ENCODE data around the gene LINC01488. TPM values are rescaled to one million over a fixed set of nuclear protein-coding genes. Genes with fewer than 3 reads are reported as not detected.
A peak's percentile ranks its signal among the peaks of the same experiment; 100 is the strongest.

LINC01488 gene
- total RNA-seq (2014; rRNA removed; shearing (Covaris generic)), result not detected in 2 replicates

DNA sequence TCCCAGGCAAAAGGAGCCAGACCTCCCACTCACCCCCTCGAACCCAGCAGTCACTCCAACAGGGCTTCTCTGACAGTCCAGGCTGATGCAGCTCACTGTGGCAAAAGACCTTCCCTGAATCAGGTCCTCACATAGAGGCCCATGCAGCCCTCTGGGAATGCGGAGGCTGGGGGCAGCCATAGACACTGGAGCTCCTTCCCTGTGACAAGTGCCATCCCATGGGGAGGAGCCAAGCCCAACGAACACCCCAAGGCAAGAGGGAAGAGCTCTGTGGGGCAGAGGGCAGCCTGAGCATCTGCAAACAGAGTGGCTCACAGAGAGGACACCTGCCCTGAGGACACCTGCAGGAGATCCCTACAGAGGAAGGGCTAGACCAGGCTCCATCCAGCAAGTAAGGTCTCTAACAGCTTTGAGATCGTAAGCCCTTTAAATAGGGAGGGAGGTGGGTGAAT, at the start of gene LINC01488:
TSS of gene LINC01488 (plus strand) at position 271 of the 452 bp plus-strand sequence.
- DNase-seq (ENCODE audit: low spot score), result no peak

DNA sequence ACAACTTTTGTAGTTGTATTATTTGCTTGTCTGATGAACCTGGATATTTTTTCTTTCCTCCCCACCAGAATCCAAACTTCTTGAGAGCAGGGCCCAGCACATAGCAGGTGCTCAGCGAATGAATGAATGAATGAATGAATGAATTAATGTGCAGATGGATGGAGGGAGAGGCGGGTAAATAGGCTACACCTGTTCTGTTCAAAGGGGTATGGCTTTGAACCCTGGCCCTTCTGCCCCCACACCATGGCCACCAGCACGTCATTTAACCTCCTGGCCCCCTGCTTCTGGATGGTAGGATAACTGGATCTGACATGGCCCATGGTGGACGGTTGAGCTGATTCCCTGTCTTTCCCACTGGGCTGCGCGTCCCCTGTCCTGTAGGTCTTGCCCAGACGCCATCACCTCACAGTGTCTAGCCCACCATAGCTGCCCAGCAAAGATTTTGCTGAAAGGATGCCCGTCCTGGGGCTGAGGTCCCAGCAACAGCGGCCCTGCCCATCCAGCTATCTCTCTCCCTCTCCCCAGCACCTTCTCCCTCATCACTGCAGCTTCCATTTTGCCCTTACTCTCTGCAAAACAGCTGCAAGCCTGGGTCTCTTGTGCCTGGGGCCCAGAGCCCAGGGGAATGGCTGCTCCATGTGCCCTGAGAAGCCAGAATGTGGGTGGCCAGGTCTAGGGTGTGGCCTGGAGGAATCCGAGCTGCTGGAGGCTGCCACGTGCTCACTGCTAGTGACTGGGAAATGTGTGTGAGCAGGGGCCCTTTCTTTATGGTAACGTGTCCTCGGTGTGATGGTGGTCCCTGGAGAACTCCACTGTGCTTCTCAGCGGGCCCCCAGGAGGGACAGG, 49.3 kb upstream of the LINC01488 start:
- no peak for DNase-seq (ENCODE audit: low spot score)
- in situ Hi-C loops (cut with HindIII; ENCODE audit: low sequenced_read_pairs), result no loop called here

More for the DNA sequence above, at the start of gene LINC01488:
- in situ Hi-C loops (cut with HindIII; ENCODE audit: low sequenced_read_pairs), result no loop called here

DNA sequence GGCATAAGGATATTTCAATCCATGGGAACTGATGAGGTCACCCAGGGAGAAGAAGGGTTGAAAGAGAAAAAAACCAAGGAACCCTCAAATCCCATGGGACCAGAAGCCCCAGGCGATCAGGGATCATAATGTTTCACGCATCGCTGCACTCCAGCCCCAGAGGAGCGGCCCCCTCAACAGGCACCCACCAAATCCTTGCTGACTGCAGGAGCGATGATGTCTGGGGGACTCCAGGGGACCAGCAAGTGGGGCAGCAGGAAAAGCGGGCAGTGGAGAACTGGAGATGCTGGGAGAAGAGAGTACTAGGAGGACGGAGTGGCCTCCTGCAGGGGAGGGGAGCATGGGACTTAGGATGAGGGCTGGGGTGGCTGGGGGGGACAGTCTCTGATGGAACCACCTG, 47.7 kb upstream of the LINC01488 start:
- DNase-seq (ENCODE audit: low spot score), result no peak
- in situ Hi-C loops (cut with HindIII; ENCODE audit: low sequenced_read_pairs), result no loop called here

DNA sequence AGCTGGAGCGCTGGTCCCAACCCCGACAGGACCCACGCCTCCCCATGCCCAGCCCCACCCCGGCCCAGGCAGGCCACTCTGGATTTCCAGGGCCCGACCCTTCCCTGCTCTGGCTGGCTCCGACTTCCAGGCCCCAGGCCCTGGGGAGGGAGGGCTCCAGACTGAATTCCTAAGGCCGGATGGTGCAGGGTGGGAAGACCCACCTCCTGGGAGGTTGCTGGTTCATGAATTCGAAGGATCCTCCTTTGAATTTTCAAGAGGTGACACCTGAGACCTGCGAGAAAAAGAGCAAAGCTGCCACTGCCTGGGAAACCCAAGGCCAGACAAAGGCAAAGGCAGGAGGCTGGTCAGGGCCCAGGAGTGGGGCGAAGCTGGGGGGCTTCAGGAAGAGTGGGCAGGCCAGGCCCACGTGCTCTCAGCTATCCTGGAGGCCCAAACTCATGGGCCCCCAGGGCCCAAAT, 47.0 kb upstream of the LINC01488 start:
- DNase-seq (ENCODE audit: low spot score), result no peak
- in situ Hi-C loops (cut with HindIII; ENCODE audit: low sequenced_read_pairs), result no loop called here

DNA sequence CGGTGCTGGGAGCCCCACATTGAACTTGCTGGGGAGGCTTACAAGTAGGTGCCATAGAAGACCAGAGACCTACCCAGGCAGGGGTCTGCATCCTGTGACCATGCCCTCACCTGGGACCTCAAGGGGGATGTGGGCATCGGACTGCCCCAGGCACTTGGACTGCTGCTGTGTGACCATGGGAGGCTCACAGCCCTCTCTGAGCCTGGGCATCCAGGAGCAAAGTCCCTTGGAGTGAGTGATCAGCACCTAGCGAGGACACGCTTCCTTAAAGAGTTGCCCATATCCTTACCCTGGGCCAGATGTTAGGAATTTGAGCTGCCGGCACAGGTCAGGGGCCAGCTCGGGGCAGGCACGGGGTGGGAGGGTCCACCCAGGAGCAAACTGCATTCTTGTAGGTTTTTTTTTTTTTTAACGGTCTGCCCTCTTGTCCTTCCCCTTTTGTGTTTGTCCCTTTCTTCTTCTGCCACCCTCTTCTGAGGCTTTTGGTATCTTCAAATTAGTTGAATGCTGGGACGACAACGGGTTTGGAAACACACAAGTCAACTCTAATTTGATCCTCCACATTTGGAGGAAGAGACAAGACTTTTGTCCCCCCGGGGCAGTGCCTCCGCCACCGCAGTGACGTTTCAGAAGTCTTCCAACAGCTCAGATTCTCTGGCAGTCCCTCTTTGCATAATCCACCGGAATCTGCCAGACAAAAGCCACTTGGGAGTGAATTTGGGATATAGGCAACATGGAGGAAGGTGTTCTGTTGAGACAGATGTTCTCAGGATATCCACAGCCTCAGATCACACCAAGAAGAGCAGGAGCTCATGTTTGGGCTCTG, 46.1 kb upstream of the LINC01488 start:
- no peak for DNase-seq (ENCODE audit: low spot score)

DNA sequence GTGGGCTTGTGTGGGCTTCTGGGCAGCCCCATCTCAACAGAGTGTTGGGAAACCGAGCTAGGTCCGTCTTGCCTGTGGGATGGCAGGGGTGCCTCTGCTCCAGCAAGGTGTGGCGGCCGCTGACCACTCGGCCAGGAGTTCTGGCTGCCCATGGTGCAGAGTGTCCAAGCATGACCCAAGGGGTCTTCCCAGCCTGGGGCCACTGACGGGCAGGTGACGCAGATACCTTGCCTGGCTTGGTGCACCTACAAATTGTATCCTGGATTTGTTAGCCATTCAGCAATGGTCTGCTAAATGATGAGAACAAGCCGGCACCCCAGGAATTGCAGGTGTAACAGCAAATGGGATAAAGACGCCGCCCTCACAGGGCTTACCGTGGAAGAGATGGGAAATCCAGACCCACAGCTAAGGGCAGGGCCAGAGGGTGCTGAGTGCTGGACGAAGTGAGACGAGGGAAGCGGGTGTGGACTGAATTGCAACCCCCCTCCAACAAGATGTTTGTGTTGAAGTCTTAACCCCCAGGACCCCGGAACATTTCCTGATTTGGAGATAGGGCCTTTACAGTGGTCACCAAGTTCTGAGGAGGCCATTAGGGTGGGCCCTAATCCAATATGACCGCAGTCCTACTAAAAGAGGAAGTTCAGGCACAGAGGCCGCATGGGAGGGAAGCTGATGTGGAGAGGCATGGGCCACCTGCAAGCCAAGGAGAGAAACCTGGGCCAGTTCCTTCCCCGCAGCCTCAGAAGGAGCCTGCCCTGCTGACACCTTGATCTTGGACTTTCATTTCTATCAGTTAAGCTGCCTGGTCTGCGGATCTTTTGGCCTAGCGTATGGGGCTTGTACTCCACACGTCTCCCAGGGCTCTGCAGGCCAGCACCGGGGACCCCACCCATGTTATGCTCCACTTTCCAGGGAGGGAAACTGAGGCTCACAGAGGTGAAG, 45.2 kb upstream of the LINC01488 start:
- DNase-seq (ENCODE audit: low spot score), result no peak
- in situ Hi-C loops (cut with HindIII; ENCODE audit: low sequenced_read_pairs), result no loop called here

More for the DNA sequence above, 46.1 kb upstream of the LINC01488 start:
- in situ Hi-C loops (cut with HindIII; ENCODE audit: low sequenced_read_pairs), result no loop called here

DNA sequence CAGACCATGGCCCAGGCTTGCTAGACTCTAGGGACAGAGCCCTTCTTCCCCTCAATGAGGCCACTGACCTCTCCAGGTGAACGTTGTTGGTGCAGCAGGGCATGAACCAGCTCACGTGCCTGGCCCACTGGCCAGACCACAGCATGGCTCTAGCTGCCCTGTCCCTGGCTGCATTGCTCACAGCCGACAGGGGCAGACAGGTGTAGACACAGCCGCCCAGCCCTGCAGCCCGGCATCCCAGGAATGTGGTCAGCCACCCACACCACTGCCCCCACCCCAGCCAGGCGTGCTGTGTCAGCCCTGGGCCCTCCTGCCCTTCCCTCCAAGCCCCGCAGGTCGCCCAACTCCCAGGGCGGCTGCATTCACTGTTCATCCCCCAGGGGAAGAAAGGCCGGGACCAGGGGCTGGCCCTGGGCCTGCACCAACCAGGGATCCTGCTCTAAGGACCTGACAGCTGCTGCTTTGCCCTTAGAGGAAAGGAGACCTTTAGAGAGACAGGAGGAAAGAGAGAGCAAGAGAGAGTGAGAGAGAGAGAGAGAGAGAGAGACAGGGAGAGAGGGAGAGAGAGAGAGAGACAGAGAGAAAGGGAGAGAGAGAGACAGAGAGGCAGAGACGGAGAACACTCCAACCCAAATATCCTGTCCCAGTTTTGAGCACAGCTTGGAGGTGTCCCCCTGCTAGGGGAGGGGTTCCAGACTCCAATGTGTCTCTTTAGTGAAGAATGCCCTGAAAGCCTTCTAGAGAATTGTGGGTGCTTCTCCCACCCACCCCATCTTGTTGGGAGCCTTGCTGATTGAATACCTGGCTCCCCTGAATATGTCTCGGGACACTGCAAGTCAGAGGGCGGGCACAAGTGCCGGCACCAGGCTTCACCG, 44.2 kb upstream of the LINC01488 start:
- in situ Hi-C loops (cut with HindIII; ENCODE audit: low sequenced_read_pairs), result no loop called here
- DNase-seq (ENCODE audit: low spot score), result no peak

DNA sequence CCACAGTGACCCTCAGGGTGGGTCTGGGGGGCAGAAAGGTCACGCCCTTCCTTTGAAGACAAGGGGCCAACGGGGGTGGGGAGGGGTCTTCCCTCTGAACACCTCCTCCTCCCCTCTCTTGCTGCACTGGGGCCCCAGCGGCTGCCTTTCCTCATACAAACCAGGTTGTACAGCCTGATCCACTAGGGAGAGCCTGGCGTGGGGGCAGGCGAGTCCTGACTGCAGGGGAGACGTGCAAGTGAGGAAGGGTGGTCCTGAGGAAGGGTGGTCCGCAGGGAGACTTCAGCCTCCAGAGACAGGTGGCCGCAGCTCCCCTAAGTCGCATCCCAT, 43.6 kb upstream of the LINC01488 start:
- in situ Hi-C loops (cut with HindIII; ENCODE audit: low sequenced_read_pairs), result no loop called here
- DNase-seq (ENCODE audit: low spot score), result no peak

DNA sequence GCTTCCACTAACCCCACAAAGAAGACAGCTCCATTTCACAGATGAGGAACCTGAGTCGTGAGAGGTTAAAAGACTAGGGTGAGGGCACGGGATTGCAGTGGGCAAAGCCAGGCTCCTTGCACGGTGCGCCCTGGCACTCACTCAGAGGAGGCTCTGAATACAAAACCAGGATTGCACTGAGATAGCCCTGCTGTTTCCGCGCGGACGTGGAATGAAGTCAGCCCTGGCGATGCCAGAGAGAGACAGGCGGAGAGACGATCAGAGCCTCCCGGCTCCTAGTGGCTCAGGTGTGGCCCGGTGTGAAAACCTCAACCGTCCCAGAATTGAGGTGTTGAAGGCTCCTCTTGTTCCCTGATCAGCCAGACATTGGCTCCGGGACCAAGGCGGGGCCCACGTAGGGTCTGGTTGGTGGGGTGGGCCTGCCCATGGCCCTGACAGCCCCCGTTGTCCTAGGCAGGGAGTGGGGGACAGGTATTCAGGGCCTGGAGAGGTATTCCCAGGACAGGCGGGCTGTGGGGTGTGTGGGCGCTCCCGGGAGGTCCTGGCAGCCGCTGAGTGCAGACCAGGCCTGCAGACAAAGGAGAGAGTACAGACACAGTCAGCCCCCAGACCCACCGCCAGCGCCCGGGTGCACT, 43.1 kb upstream of the LINC01488 start:
- in situ Hi-C loops (cut with HindIII; ENCODE audit: low sequenced_read_pairs), result no loop called here

DNA sequence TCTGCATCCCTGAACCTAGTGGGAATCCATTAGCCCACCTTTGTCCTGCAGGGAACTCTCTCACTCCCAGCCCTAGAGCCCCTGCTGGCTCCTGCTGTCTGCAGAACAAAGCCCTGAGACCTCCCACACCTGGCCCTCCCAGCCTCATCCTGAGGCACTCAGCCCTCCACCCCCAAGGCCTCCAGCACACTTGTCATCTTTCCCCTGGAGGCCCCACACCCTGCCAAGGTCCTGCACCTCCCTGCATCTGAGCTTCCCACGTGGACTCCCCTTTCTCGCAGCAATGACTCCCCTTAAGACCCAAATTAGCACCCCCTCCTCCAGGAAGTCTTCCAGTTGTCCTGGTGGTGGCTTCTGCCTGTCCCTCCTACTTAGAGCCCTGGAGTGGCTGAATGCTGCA, 42.3 kb upstream of the LINC01488 start:
- in situ Hi-C loops (cut with HindIII; ENCODE audit: low sequenced_read_pairs), result no loop called here

More for the DNA sequence above, 43.1 kb upstream of the LINC01488 start:
- DNase-seq (ENCODE audit: low spot score), result no peak

DNA sequence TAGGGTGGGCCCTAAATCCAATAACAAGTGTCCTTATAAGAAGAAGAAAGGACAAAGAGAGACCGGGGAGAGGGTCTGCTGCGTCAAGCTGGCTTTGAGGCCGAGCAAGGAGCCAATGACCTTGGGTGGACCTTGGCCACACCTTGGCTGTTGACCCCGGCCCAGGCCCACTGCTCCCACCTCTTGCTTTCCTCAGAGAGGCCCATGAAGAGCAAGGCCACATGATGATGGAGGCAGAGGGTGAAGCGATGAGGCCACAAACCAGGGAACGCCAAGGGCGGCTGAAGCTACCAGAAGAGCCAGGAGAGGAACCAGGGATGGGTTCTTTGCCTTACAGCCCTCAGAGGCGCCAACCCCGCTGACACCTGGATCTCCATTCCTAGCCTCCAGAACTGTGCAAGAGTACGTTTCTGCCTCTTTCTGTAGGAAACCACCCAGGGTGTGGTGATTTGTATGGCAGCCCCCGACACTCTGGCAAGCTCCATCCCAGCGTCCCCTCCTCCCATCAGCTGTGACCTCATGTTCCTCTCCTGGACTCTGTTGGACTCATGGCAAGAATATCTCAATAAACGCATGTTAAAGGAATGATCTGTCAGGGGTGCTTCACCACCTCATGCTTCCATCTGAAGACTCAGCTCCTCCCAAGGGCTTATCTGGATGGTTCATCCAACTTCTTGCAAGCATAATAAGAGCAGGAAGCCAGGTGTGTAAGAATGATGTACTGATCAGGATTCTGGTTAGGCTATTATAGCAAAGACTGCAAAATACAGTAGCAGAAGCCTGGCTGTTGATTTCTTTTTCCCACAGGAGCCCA, 41.6 kb upstream of the LINC01488 start:
- in situ Hi-C loops (cut with HindIII; ENCODE audit: low sequenced_read_pairs), result no loop called here

More for the DNA sequence above, 42.3 kb upstream of the LINC01488 start:
- no peak for DNase-seq (ENCODE audit: low spot score)

DNA sequence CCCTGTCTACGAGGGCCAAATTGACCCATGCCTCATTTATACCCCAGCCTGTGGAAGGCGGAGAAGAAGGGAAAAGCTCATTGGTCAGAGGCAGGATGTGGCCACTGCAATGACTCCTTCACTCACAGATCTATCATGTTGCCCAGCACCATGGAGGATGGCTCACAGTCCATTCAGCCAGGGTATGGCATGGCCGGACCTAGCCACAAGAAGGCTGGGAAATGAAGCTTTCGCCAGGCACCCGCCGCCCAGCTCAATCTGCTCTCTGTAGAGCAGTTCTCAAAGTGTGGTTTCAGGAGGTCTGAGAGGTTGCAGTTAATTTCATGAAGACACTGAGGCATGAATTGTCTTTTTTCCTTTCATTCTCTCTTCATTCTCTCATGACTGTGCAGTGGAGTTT, 40.6 kb upstream of the LINC01488 start:
- in situ Hi-C loops (cut with HindIII; ENCODE audit: low sequenced_read_pairs), result no loop called here
- DNase-seq (ENCODE audit: low spot score), result no peak

More for the DNA sequence above, 41.6 kb upstream of the LINC01488 start:
- DNase-seq (ENCODE audit: low spot score), result no peak

DNA sequence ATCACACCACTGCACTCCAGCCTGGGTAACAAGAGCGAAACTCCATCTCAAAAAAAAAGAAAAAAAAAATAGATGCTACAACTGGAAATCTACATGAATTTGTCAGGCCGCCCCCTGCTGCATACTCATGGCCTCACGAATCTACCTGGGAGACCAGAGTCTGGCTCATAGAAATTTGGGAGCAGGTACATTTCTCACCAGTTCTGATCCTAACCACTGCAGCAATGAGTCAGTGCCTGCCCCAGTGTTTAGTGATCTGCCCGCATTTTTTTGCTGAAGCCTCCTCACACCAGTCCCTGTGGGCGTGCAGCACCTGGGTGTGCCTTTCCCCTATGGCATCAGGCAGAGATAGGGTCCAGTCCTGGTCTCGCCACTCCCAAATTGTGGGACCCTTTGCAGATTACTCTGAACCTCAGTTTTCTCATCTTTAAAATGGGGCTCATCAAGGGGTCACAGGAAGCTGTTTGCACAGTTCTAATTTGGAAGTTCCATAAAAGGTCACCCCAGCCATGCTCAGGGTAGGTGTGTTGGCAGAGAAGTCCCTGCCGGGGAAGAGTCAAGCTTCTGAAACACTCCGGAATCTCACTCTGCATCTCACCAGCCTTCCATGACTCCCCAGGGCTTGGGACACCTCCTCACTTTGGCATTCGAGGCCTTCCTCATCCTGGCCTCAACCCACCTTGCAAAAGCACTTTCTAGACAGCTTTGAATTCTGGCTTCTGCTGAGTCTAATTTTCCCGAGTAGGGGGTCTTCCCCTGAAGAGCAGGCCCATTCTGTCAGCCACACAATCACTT, 39.3 kb upstream of the LINC01488 start:
- in situ Hi-C loops (cut with HindIII; ENCODE audit: low sequenced_read_pairs), result no loop called here
- DNase-seq (ENCODE audit: low spot score), result no peak

DNA sequence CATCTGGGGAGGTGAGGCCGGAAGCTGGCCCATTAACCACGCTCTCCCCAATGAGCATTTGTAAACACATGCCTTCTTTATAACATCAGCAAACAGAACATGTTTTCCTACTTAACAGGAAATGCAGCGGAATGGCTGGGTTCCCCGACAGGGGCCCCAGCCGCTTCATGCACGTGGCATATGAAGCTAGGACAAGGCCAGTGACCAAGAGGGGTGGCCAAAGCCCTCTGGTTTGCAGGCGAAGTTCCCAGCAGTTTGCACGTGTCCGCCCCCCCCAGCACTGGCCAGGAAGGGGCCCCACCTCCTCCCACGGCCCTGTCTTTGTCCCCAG, 38.7 kb upstream of the LINC01488 start:
- in situ Hi-C loops (cut with HindIII; ENCODE audit: low sequenced_read_pairs), result no loop called here
- DNase-seq (ENCODE audit: low spot score), result no peak

DNA sequence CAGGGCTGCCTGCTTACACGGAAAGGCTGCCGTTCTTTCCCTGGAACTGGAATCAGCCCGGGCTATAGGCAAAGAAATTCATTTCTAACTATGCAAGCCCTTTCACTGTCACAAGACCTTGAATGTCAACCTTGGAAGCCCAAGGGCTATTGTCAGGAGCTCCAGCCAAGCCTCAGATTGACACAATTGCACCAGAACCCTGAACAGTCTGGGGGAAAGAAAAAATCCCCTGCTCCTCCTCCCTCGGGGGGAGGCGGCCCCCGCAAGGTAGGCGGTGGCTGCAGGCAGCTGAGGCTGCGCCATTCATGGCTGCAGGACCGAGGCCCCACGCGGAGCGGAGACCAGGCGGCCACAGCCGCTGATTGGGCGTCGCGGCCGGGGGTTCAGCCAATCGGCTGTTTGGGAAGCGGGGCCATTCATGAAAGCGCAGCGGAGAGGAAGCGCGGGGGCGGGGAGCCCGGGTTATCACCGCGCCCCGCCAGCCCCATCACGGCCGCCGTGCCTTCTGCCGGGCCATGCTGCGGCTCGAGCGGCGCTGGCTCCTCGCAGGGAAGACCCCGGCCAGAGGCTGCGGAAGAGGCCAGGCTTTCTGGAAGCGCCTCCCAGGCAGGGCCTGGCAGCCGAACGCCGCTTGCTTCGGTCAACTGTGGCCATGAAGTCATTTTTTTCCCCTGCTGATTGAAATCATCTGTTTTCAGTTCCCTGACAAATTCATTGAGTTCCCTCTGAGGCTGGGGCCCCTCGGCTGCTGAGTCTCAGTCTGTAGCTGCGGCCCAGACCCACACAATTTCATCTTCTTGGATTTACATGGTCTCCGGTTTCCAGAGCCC, 38.1 kb upstream of the LINC01488 start:
- DNase-seq (ENCODE audit: low spot score), result peak; percentile 90
- in situ Hi-C loops (cut with HindIII; ENCODE audit: low sequenced_read_pairs), result no loop called here
